Measurements from ENCODE around the gene CLIP4.
"Not testable (repeated sequence)": the region's sequence is repeated elsewhere in the genome, so short reads cannot be mapped to it uniquely, and the experiment has no call there.

The CLIP4 gene

DNA sequence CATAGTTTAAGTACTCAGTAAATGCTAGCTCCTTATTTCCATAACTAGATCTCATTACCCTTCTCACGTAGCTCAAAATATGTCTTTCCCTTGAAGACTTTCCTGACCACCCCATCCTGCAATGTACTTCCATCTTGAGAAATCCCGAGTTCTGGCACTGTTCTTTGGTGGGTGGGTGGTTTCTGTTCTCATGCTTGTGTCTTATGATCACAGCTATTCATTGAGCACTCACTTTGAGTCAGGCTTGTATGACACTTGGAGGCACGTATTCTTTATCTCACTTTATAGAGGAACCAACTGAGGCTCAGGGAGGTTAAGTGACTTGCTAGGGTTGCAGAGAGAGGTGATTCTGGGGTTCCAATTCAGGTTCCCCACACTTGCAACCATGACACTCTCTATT, 9.0 kb upstream of the CLIP4 start:
- FAIRE-seq (no peak), DNase-seq (ENCODE audit: insufficient read length) (no peak)
- no peak for TF ChIP-seq TAF1 (IDR thresholded peaks at IDR 0.05; ENCODE audit: borderline replicate concordance, low read depth, low read length)
- no peak for TF ChIP-seq POLR2A (IDR thresholded peaks at IDR 0.05; ENCODE audit: low read depth, low read length)
- TF ChIP-seq POLR2AphosphoS5 (IDR thresholded peaks at IDR 0.05; ENCODE audit: low read depth, low read length): no peak

DNA sequence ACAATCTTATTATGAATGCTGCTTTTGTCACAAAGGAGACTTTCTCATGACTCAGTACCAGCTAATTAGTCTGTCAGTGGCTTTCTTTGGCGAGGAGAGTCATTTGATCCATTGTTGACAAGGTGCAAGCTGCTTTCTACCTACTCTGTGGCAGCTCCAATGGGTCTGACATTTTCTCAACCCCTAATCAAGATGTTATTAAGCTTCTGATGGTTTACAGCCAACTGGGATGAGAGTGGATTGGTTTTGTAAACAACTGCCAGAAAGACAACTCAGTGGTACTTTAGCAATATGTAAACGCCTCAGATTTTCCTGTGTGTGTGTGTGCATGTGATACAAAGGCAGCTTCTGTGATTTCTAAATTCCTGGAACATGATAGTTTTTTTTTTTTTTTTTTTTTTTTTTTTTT, 8.2 kb upstream of the CLIP4 start:
- FAIRE-seq (no peak), DNase-seq (ENCODE audit: insufficient read length) (no peak)
- TF ChIP-seq POLR2AphosphoS5 (IDR thresholded peaks at IDR 0.05; ENCODE audit: low read depth, low read length): no peak

DNA sequence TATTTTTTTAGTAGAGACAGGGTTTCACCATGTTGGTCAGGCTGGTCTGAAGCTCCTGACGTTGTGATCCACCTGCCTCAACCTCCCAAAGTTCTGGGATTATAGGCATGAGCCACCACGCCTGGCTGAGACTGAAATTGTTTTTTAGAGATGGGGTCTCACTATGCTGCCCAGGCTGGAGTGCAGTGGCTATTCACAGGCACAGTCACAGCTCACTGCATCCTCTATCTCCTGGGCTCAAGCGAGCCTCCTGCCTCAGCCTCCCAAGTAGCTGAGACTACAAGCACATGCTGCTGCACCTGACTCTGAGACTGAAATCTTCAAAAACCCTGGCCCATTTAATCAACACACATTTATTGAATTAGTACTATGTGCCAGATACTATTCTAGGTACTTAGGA, 7.7 kb upstream of the CLIP4 start:
- DNase-seq (ENCODE audit: insufficient read length); FAIRE-seq: not testable (repeated sequence)

DNA sequence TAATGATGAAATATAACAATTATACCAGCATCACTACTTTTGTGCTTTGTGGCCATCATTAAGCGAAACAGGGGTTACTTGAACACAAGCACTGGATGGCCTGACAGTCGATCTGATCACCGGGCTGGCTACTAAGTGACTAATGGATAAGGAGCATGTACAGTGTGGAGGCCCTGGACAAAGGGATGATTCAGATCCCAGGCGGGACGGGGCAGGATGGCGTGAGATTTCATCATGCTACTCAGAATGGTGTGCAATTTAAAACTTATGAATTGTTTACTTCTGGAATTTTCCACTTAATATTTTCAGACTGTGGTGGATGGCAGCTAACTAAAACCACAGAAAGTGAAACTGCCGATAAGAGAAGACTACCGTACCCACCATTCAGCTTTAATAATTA, 7.0 kb upstream of the CLIP4 start:
- FAIRE-seq: peak; percentile 51
- no peak for DNase-seq (ENCODE audit: insufficient read length)
- no peak for TF ChIP-seq POLR2AphosphoS5 (IDR thresholded peaks at IDR 0.05; ENCODE audit: low read depth, low read length)
- TF ChIP-seq POLR2A (IDR thresholded peaks at IDR 0.05; ENCODE audit: low read depth, low read length): no peak
- no peak for TF ChIP-seq TAF1 (IDR thresholded peaks at IDR 0.05; ENCODE audit: borderline replicate concordance, low read depth, low read length)

DNA sequence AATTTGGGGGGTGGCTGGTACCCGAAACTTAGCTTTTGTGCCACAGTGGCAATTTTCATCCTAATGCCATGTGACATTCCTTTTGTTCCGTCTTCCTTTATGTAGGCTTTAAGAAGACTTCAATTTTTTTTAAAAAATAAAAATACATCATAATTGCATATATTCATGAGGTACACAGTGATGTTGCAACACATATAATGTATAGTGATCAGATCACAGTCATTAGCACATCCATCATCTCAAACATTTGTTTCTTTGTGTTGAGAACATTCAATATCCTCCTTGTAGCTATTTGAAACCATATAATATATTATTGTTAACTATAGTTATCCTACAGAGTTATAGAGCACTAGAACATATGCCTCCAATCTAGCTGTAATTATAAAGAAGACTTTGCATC, 6.0 kb upstream of the CLIP4 start:
- DNase-seq (ENCODE audit: insufficient read length) (no peak), FAIRE-seq (no peak)
- TF ChIP-seq POLR2A (IDR thresholded peaks at IDR 0.05; ENCODE audit: low read depth, low read length): no peak
- TF ChIP-seq TAF1 (IDR thresholded peaks at IDR 0.05; ENCODE audit: borderline replicate concordance, low read depth, low read length): no peak
- TF ChIP-seq POLR2AphosphoS5 (IDR thresholded peaks at IDR 0.05; ENCODE audit: low read depth, low read length): no peak

DNA sequence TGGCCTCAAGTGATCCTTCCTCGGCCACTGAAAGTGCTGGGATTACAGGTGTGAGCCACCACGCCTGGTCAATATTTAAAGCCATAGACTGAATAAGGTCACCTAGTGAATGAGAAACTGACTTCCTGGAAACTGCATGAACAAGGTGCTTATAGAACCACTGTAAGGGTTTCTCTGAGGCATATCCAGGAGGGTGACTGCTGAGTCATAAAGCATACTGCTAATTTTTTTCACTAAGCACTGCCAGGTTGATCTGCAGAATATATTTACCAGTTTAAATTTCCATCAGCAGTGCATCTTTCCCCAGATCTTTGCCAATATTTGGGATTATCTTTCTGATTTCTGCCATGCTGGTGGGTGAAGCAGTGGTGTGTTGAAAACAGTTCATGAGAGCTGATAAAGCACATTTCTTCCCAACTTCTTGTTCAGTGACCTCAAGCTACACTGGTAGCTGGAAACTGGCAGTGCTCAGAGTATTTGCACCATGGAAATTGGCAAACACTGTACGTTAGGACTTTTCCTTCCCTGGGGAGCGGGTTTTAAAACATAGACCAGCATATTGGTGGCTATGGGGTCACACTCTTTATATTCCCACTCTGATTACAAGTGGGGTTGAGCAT, 4.2 kb upstream of the CLIP4 start:
- FAIRE-seq: peak; percentile 70
- no peak for TF ChIP-seq POLR2A (IDR thresholded peaks at IDR 0.05; ENCODE audit: low read depth, low read length)
- TF ChIP-seq TAF1 (IDR thresholded peaks at IDR 0.05; ENCODE audit: borderline replicate concordance, low read depth, low read length): no peak
- TF ChIP-seq POLR2AphosphoS5 (IDR thresholded peaks at IDR 0.05; ENCODE audit: low read depth, low read length): no peak
- DNase-seq (ENCODE audit: insufficient read length): no peak

DNA sequence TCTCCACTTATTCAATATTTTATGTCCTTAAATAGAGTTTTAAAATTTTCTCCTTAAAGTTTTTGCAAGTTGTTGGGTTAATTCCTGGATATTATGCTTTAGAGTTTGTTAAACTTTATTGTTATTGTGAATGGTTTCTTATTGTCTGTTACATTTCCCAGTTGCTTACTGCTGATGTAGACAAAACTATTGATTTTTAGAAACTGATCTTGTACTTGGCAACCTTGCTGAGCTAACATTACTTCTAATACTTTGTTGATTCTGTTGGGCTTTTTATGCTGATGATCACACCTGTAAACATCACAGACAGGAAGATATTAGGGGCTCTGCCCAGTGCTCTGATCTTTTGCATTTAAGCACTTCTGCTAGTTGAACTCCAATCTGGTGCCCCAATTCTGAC, 2.8 kb upstream of the CLIP4 start:
- DNase-seq (ENCODE audit: insufficient read length) (no peak), FAIRE-seq (no peak)
- no peak for TF ChIP-seq TAF1 (IDR thresholded peaks at IDR 0.05; ENCODE audit: borderline replicate concordance, low read depth, low read length)
- no peak for TF ChIP-seq POLR2AphosphoS5 (IDR thresholded peaks at IDR 0.05; ENCODE audit: low read depth, low read length)
- TF ChIP-seq POLR2A (IDR thresholded peaks at IDR 0.05; ENCODE audit: low read depth, low read length): no peak

DNA sequence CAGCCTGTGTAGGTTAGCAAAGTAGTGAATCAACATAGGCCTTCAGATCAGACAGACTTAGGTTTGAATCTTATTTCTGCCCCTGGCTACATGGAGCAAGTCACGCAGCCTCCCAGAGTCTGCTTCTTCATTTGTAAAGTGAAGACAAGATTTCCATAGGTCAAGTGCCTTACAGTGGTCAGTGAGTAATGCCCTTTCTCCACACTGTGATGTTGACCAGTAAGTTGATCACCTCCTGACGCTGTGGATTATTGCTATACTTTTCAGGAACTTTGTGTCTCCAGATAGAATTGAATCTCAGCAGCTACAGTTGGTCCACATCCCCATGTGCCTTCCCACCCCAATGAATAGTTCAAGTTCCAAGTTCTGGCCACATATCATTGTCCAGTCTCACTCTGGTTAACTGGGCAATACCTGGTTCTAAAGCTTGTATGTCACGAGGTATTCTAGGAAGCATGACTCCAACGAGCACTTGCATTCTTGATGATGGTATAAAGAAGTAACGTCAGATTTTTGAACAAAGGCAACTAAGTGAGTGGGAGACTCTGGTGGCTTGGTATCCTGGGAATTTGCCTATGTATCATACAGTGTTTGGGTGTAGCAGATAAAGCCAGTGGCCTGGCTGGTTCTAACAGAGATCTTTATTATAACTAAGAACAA, 2.1 kb upstream of the CLIP4 start:
- TF ChIP-seq POLR2A (IDR thresholded peaks at IDR 0.05; ENCODE audit: low read depth, low read length) (no peak), POLR2AphosphoS5 (IDR thresholded peaks at IDR 0.05; ENCODE audit: low read depth, low read length) (no peak), TAF1 (IDR thresholded peaks at IDR 0.05; ENCODE audit: borderline replicate concordance, low read depth, low read length) (no peak)
- FAIRE-seq: no peak
- DNase-seq (ENCODE audit: insufficient read length): no peak

DNA sequence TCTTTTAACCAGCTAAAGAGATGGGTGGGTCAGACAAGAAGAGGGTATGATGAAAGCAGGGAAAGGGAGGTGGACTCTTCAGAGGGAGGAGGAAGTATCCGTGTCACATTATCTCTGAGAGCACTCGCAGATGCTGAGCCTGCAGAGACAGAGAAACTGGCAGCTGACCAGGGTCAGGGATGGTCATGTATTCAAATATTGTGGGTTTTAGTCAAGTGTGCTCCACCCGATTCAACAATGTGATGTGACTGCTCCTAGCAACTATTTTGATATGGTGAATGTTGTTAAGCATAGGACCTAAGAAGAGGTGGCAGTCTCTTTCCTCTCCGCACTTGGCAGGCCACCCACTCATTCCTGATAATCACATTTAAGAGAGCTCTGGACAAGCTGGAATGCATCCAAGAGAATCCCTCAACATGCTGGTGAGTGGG, 1.3 kb upstream of the CLIP4 start:
- TF ChIP-seq POLR2AphosphoS5 (IDR thresholded peaks at IDR 0.05; ENCODE audit: low read depth, low read length) (no peak), TAF1 (IDR thresholded peaks at IDR 0.05; ENCODE audit: borderline replicate concordance, low read depth, low read length) (no peak), POLR2A (IDR thresholded peaks at IDR 0.05; ENCODE audit: low read depth, low read length) (no peak)
- FAIRE-seq (peak; percentile 66), DNase-seq (ENCODE audit: insufficient read length) (no peak)

DNA sequence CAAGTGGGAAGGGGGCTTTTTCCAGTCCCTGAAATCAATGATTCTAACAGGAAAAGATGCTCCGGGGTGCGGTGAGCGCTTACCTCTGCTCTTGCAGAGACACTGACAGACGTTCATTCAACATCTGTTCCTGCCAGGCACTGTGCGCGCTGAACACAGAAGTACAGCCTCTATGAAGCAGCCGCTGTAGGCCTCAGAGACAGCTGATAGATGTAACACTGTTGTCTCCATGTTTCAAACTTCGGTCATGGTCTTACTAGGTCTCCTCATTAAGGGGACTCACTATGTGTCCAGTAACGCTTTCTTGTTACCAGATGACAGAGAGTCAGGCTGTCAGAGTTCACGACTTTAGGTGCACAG, 649 bp upstream of the CLIP4 start:
- TF ChIP-seq POLR2AphosphoS5 (IDR thresholded peaks at IDR 0.05; ENCODE audit: low read depth, low read length): no peak
- no peak for TF ChIP-seq POLR2A (IDR thresholded peaks at IDR 0.05; ENCODE audit: low read depth, low read length)
- no peak for TF ChIP-seq TAF1 (IDR thresholded peaks at IDR 0.05; ENCODE audit: borderline replicate concordance, low read depth, low read length)
- DNase-seq (ENCODE audit: insufficient read length): no peak
- no peak for FAIRE-seq

DNA sequence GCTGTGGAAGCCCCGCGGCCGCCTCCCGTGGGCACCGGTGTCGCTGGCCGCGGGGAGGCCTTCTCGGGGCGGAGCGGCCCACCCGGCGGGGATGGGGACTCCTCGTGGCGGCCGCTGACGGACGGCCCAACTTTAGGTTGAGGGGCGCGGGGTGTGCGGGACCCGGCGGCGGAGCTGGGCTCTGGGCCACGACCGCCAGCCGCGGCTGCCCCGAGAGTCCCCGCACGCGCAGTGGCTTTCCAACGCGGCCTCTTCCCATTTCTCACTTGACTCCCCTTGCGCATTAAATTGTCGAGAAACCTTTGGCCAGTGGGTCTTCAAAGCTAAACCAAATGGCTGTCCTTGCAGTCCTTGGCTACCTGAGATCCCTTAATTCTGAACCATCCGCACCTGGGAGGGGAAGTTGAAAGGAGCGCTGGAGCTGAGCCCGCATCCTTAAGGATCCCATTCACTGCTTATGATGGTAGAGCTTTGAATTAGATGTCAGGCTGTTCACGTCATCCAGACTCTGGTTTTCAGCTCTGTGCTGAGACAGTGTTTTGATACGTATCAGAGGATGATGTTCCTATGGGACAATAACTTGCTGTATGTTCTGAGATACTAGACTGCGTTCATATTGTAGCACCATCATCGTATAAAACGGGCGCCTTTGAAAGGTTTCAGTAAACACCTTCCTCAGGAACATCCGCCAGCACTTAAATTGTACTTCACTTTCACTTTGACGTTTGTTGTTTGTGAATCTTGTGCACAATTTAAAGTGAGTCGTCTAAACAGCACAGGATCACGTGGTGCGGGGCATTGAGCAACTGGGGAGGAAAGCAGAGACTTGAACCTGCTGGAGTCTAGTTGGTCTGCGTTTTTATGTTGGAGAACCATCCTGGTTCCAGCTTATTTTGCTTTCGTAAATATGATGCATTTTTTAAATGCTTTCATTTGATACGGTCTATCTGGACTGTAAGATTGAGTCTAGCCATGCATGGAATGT, 874 bp downstream of the CLIP4 start:
- no peak for TF ChIP-seq POLR2A (IDR thresholded peaks at IDR 0.05; ENCODE audit: low read depth, low read length)
- 0 out of 2 replicates have a peak, but pooled peaks have one; percentile 46 for TF ChIP-seq POLR2AphosphoS5 (IDR thresholded peaks at IDR 0.05; ENCODE audit: low read depth, low read length)
- TF ChIP-seq TAF1 (IDR thresholded peaks at IDR 0.05; ENCODE audit: borderline replicate concordance, low read depth, low read length): 0 out of 2 replicates have a peak, but pooled peaks have one; percentile 19
- FAIRE-seq (peak; percentile 30), DNase-seq (ENCODE audit: insufficient read length) (no peak)
